ENCODE results near the gene ACTN3. TPM values are rescaled to one million over a fixed set of nuclear protein-coding genes. Genes with fewer than 3 reads are reported as not detected.

The ACTN3 gene
- total RNA-seq, 1 donor from 2014 or later = not detected

DNA sequence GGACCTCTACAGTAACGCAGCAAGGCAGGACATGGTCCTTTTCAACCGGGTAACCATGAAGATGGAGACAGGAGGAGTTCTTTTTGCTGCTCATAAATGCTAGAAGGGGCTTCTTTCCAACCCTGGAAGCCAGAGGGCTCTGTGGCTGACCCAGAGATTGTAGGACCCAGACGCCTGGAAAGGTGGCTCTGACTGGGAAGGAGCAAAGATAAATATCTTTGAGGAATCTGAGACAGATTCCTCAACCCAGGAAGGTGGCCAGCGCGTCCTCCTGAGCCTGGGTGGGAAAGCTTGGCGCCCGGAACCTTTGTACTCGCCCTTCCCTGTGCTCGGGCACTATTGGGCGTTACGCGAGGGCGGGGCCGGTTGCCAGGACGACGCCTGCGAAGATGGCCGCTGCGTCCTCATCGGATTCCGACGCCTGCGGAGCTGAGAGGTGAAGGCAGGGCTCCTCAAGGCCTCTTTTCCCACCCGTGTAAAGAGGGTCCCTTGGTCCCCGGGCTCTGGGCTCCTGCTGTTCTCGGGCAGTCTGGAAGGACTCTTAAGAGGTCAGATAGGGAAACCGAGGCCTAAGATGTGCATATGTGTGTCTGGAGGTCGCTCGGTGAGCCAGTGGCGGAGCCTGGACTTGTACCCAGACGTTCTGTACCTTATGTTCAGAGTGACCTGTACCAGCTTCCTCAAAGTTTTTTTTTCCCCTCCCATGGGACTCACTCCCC lies 36.3 kb upstream of the ACTN3 start, which contains the start of gene BBS1:
Gene BBS1, plus strand, starts transcription at position 365 of the 719 bp plus-strand sequence. Its CDS starts 25 bp downstream, at position 390.
- Histone ChIP-seq H3K36me3 (peaks cover 0 to 11% of the 10 kb centered on the region in 2 donors), H3K27me3 (no peaks in the 10 kb centered on the region), H3K4me3 (peak within 1 kb of the TSS; percentile 67 to 87), H3K9me3 (no peaks in the 10 kb centered on the region), H3K27ac (peak within 1 kb of the TSS; percentile 39 to 63), H3K4me1 (peaks cover 0 to 12% of the 10 kb centered on the region in 2 donors)
- DNase-seq (ENCODE audit: low spot score in 2 of 2) = peak; percentile 30 to 89
- intact Hi-C loops (cut with DNase I) = loop anchor here (1.0 kb wide), 1 partner anchor 30 kb away; the partner anchor contains the start of gene DPP3
- TF ChIP-seq, protein P1, sequence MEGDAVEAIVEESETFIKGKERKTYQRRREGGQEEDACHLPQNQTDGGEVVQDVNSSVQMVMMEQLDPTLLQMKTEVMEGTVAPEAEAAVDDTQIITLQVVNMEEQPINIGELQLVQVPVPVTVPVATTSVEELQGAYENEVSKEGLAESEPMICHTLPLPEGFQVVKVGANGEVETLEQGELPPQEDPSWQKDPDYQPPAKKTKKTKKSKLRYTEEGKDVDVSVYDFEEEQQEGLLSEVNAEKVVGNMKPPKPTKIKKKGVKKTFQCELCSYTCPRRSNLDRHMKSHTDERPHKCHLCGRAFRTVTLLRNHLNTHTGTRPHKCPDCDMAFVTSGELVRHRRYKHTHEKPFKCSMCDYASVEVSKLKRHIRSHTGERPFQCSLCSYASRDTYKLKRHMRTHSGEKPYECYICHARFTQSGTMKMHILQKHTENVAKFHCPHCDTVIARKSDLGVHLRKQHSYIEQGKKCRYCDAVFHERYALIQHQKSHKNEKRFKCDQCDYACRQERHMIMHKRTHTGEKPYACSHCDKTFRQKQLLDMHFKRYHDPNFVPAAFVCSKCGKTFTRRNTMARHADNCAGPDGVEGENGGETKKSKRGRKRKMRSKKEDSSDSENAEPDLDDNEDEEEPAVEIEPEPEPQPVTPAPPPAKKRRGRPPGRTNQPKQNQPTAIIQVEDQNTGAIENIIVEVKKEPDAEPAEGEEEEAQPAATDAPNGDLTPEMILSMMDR (IDR thresholded peaks at IDR 0.05) = no peak

DNA sequence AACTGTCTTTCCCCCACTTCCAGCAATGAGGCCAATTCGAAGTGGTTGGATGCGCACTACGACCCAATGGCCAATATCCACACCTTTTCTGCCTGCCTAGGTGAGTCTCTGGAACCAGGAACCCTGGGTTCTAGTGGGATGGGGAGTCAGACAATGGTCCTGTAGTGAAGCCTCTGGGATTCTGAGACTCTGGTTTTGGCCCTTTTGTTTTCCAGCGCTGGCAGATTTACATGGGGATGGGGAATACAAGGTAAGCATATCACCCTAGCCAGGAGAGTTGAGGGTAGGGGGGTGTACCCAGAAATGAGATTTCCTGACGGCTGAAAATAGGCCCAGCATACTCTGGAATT lies 35.7 kb upstream of the ACTN3 start:
- Histone ChIP-seq H3K36me3 (peaks cover 0 to 15% of the 10 kb centered on the region in 2 donors), H3K4me3 (peak overlapping the region; percentile 67 to 87), H3K27me3 (no peaks in the 10 kb centered on the region), H3K27ac (no peak overlapping the region), H3K4me1 (peaks cover 0 to 12% of the 10 kb centered on the region in 2 donors), H3K9me3 (no peaks in the 10 kb centered on the region)
- TF ChIP-seq, protein P1 (IDR thresholded peaks at IDR 0.05) = no peak
- DNase-seq (ENCODE audit: low spot score in 2 of 2) = no peak
- intact Hi-C loops (cut with DNase I) = loop anchor here (1.0 kb wide), 1 partner anchor 31 kb away; the partner anchor contains the start of gene DPP3

DNA sequence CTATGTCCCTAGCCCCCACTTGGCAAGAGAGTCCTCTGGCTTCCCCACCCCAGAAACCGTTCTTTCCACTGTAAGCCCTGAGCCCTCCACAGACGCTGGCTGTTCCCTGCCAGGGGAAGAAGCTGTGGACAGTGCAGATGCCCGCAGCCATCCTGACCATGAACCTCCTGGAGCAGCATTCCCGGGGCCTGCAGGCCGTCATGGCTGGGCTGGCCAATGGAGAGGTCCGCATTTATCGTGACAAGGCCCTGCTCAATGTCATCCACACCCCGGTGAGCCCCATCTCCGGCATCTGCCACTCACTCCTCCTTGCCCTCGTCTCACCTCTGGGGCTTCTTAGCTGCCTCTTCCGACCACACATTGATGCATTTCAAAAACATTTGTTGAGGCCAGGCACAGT lies 23.1 kb upstream of the ACTN3 start:
- Histone ChIP-seq H3K27me3 (no peaks in the 10 kb centered on the region), H3K9me3 (no peaks in the 10 kb centered on the region), H3K27ac (no peak overlapping the region), H3K4me1 (no peaks in the 10 kb centered on the region), H3K4me3 (no peak overlapping the region), H3K36me3 (peaks cover 43 to 77% of the 10 kb centered on the region in 2 donors)
- no peak for DNase-seq (ENCODE audit: low spot score in 2 of 2)
- TF ChIP-seq, protein P1 (IDR thresholded peaks at IDR 0.05) = no peak
- intact Hi-C loops (cut with DNase I) = no loop called here

DNA sequence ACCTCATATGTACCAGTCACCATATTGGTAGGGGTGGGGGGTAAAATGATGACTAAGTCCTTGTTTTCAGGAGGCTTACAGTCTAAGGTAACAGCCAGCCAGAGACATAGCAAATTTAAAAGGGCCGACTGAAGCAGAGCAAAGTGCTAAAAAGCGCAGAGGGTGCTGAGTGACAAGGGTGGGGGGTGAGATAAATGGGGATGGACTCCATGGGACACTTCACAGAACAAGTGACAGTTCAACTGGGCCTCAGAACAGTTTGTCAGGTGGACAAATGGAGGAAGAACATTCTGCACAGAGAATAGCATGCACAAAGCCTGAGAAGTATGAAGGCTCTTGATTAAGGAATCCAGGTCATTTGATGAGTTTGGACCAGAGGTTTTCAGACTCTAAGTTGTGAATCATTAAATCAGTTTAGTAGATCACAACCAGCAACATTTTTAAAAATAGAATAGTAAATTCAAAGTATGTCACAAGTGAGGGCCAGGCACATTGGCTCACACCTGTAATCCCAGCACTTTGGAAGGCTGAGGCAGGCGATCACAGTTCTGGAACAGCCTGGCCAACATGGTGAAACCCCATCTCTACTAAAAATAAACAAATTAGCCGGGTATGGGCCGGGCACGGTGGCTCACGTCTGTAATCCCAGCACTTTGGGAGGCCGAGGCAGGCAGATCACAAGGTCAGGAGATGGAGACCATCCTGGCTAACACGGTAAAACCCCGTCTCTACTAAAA lies 22.2 kb upstream of the ACTN3 start:
- intact Hi-C loops (cut with DNase I) = no loop called here
- Histone ChIP-seq H3K9me3 (no peaks in the 10 kb centered on the region), H3K4me1 (no peaks in the 10 kb centered on the region), H3K4me3 (no peak overlapping the region), H3K27me3 (no peaks in the 10 kb centered on the region), H3K27ac (no peak overlapping the region), H3K36me3 (peaks cover 34 to 69% of the 10 kb centered on the region in 2 donors)
- DNase-seq (ENCODE audit: low spot score in 2 of 2) = no peak
- TF ChIP-seq, protein P1 (IDR thresholded peaks at IDR 0.05) = no peak

DNA sequence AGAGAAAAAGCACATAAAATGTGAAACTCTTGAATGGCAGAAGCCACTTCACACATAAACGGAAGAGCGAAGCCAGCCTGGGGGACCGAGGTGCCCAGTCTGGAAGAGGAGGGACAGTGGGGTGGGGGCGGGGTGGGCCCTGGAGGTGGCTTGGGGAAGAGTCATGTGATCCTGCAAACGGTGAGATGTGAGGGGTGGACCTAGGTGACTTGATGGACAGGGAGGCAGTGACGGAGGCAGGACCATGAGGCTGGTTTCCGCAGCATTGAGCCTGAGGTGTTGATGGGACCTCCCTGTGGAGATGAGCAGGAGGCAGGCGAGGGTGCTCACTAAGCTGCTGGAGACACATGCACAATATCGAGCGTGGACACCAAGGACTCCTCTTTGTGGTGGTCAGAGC lies 17.6 kb upstream of the ACTN3 start:
- peaks cover 30 to 45% of the 10 kb centered on the region in 2 donors for H3K36me3 ChIP-seq
- H3K4me1 ChIP-seq = no peaks in the 10 kb centered on the region
- no peak overlapping the region for H3K4me3 ChIP-seq
- DNase-seq (ENCODE audit: low spot score in 2 of 2) = no peak
- intact Hi-C loops (cut with DNase I) = no loop called here
- H3K27me3 ChIP-seq = no peaks in the 10 kb centered on the region
- no peak overlapping the region for H3K27ac ChIP-seq
- TF ChIP-seq, protein P1 (IDR thresholded peaks at IDR 0.05) = no peak
- no peaks in the 10 kb centered on the region for H3K9me3 ChIP-seq

Measured in ascending aorta (tissue), 2 donors.